Brain microvascular endothelial cell (primary cell): Measurements from ENCODE around the gene MEIOC.
"Not testable (repeated sequence)": the region's sequence is repeated elsewhere in the genome, so short reads cannot be mapped to it uniquely, and the experiment has no call there.

Experiments
- DNase-seq: peaks from one replicate; pipeline ENCODE4 v3.0.0-alpha.2; 2020
- H3K27ac ChIP-seq: fragments of 250-450 bp; sonication (Bioruptor Pico); 2 replicates; pipeline ENCODE4 v1.5.1; 2020; ENCODE audit warnings: mild to moderate bottlenecking, moderate library complexity
- H3K27me3 ChIP-seq: fragments of 250-450 bp; sonication (Bioruptor Pico); replicated peaks from 2 replicates; pipeline ENCODE4 v1.5.1; 2020; ENCODE audit warnings: mild to moderate bottlenecking
- H3K36me3 ChIP-seq: fragments of 250-450 bp; sonication (Bioruptor Pico); replicated peaks from 2 replicates; pipeline ENCODE4 v1.5.1; 2020; ENCODE audit warnings: mild to moderate bottlenecking
- H3K4me3 ChIP-seq: 2 replicates; pipeline ENCODE4 v1.5.1; 2011; ENCODE audit warnings: low read depth, mild to moderate bottlenecking, control low read depth, low read length, moderate library complexity
- CTCF ChIP-seq: IDR thresholded peaks from 2 replicates; pipeline ENCODE4 v1.5.1; 2011; ENCODE audit warnings: low read depth, mild to moderate bottlenecking, moderate library complexity, low read length, control low read depth, inconsistent platforms; ENCODE audit errors: missing control alignments
- in situ Hi-C: cut with HindIII; loops from 2 replicates; pipeline ENCODE4 v1.10.0; 2017; ENCODE audit warnings: low sequenced_read_pairs, low pct_ligation_motif_present

MEIOC gene

DNA sequence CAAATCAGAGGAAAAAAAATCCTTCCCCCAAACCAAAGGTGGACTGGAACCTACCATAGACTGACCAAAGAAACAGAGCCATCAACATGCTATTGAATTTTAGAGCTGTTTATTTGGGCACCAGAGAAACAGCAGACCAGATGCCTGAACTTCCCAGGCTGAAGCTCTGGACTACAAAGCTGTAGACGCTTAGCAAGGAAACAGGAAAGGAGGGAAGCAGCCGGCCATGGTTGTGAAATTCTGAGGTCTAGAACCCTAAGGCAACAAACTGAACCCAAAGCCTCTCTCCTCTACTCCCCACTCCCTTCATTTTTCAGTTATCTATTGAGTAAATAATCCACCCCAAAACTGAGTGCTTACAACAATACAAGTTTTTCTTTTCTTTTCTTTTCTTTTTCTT, 45.4 kb upstream of the MEIOC start:
- no peak overlapping the region for H3K4me3 ChIP-seq
- H3K27me3 ChIP-seq = no peaks in the 10 kb centered on the region
- in situ Hi-C loops = no loop called here
- TF ChIP-seq CTCF = no peak
- no peak overlapping the region for H3K27ac ChIP-seq
- no peak for DNase-seq
- no peaks in the 10 kb centered on the region for H3K36me3 ChIP-seq

DNA sequence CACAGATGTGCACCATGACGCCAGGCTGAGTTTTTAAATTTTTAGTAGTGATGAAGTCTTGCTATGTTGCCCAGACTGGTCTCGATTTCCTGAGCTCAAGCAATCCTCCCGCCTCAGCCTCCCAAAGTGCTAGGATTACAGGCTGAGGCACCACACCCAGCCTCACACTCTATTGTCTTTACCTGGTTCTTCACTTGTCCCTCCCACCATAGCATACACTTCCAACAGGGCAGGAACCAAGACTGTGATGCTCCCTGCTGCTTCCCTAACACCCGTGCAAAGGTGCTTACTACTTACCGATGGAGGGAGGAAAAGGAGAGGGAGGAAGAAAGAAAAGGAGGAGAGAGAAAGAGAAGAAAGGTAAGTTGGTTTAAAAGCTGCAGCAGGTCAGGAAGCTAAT, 41.4 kb upstream of the MEIOC start:
- no peak overlapping the region for H3K4me3 ChIP-seq
- in situ Hi-C loops = no loop called here
- H3K36me3 ChIP-seq = no peaks in the 10 kb centered on the region
- H3K27ac ChIP-seq = no peak overlapping the region
- H3K27me3 ChIP-seq = no peaks in the 10 kb centered on the region
- no peak for TF ChIP-seq CTCF
- no peak for DNase-seq

DNA sequence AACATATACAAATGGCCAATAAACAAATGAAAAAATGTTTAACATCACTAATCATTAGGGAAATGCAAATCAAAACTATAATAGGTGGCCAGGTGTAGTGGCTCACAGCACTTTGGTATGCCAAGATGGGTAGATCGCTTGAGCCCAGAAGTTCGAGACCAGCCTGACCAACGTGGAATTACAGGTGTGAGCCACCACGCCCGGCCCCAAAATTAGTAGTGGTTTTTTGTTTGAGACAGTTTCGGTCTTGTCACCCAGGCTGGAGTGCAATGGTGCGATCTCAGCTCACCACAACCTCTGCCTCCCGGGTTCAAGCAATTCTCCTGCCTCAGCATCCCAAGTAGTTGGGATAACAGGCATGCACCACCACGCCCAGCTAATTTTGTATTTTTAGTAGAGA, 37.6 kb upstream of the MEIOC start:
- H3K36me3 ChIP-seq, in situ Hi-C loops, H3K27me3 ChIP-seq, H3K27ac ChIP-seq, DNase-seq, H3K4me3 ChIP-seq: not testable (repeated sequence)

GRCh38 chr17:44623070-44623725, 33.1 kb upstream of the MEIOC start:
- peak; percentile 10 for TF ChIP-seq CTCF
- Histone ChIP-seq H3K27me3 (no peaks in the 10 kb centered on the region), H3K4me3 (no peak overlapping the region), H3K36me3 (no peaks in the 10 kb centered on the region), H3K27ac (no peak overlapping the region)
- no peak for DNase-seq
- in situ Hi-C loops = no loop called here

DNA sequence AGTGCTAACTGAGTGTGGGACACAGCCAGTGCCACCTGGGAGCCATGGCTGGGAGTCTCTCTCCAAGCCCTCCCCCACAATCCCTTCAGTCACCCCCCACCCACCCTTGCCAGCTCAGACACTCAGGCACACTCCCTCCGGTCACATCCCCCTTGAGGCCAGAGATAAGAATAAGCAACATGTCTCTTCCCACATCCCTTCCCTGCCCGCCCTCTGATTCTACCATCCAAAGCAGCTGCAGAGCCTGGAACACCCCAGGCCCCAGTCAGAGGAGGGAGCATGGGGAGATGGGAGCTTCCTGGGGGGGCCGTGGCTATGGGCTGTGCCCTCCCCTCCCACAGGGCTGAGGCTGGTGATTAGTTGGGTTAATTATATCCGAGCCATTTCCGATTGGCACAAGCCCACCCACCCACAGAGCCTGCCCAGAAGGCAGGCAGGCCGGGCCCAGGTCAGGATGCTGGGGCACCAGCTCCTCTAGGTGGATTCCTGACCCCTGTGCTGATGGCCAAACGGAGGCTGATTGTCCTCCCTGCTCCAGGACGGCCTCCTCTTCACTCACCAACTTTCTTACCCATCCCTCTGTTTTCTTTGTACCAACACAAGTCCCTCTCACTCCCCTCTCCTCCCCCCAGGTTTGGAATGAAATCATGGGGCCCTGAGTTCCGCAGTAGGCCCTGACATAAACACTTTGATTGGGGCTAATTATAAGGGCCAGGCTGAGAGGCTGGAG, 28.6 kb upstream of the MEIOC start:
- H3K27ac ChIP-seq = no peak overlapping the region
- in situ Hi-C loops = loop anchor here (25.0 kb wide), 1 partner anchor 90 kb away; no protein-coding TSS in a partner anchor
- no peaks in the 10 kb centered on the region for H3K27me3 ChIP-seq
- H3K36me3 ChIP-seq = no peaks in the 10 kb centered on the region
- TF ChIP-seq CTCF = no peak
- no peak for DNase-seq
- no peak overlapping the region for H3K4me3 ChIP-seq

- Histone ChIP-seq H3K27me3 (no peaks in the 10 kb centered on the region), H3K27ac (no peak overlapping the region), H3K36me3 (no peaks in the 10 kb centered on the region), H3K4me3 (no peak overlapping the region)
- no peak for DNase-seq
- TF ChIP-seq CTCF = peak; percentile 6
- in situ Hi-C loops = loop anchor here (25.0 kb wide), 1 partner anchor 91 kb away; no protein-coding TSS in a partner anchor
Observed at GRCh38 chr17:44628243-44629188, 27.8 kb upstream of the MEIOC start.
